Erythroblast (primary cell): ENCODE data around the gene CD82.

Source experiments
- DNase-seq, 2 experiments: peaks; one replicate each; lab custom pipeline; 2025; lab: John Stamatoyannopoulos, UW
- GATA1 ChIP-seq: IDR thresholded peaks from 2 replicates; pipeline ENCODE4 v1.6.1; 2011; ENCODE audit warnings: low read depth, mild to moderate bottlenecking, control low read depth, low read length, moderate library complexity
- POLR2A ChIP-seq: IDR thresholded peaks from 2 replicates; pipeline ENCODE4 v1.6.1; 2011; ENCODE audit warnings: mild to moderate bottlenecking, low read length

CD82 gene

GRCh38 chr11:44613153-44613552, 47.7 kb downstream of the CD82 start:
- DNase-seq, result peak; percentile 83
- TF ChIP-seq POLR2A (no peak), GATA1 (no peak)

- TF ChIP-seq GATA1, result no peak
- TF ChIP-seq POLR2A, result no peak
Observed at GRCh38 chr11:44614281-44614775, 48.9 kb downstream of the CD82 start.

DNA sequence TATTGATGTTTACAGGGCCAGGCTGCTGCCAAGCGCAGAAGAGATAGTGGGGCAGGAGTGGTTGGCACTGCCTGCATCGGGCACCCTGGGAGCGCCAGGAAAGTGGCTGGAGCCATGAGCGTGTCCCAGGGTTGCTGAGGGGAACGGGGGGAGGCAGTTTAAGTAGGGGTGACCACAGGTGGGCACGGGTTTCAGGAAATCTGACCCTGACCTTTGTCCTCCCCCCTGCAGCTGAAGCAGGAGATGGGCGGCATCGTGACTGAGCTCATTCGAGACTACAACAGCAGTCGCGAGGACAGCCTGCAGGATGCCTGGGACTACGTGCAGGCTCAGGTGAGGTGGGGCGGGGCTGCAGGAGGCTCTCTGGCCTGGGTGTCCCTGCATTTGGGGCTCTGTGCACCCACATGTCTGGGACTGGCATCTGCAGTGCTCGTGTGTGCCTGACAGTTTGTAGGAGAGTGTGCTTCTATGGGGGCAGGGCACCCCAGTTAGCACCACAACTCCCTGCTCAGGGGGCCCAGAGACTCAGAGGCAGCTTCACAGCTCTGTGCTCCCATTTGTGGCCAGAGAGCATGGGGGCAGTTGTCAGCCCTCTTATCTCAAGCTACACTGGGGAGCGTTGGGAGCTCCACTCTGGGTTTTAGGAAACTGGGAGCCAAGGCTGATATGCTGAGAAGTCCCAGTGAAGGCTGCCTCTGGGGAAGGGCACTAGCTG, 49.7 kb downstream of the CD82 start:
- no peak for TF ChIP-seq GATA1
- no peak for TF ChIP-seq POLR2A
- peak; percentile 23 to 24 for DNase-seq

More at GRCh38 chr11:44614281-44614775, 48.9 kb downstream of the CD82 start:
- DNase-seq, result peak; percentile 68 to 77

- TF ChIP-seq GATA1, result no peak
- TF ChIP-seq POLR2A, result no peak
- no peak for DNase-seq
Observed at GRCh38 chr11:44615913-44616791, 50.7 kb downstream of the CD82 start.

DNA sequence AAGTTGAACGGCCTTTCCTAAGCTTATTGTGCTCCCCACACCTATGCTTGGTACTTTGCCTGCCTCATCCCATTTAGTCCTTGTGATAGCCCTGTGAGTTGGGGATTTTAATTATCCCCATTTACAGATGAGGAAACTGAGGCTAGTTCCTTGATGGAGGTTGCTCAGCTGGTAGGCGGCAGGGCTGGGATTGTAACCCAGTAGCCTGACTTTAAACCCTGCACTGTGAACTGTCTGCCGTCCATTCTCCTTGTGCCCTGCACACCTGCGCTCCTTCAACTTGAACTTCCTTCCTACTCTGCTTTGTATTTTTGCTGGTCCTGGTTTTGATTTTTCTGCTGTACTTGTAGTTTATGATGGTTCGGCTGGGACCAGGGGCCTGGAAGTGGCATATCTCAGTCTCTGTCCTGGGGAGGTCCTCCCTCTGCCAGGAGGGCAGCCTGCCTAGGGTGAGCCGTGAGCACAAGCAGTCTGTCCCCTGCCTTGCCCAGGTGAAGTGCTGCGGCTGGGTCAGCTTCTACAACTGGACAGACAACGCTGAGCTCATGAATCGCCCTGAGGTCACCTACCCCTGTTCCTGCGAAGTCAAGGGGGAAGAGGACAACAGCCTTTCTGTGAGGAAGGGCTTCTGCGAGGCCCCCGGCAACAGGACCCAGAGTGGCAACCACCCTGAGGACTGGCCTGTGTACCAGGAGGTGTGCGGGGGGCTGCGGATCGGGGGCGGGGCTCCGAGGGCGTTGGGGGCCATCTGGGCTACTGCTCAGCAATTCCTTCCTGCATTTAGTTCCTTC, 52.4 kb downstream of the CD82 start:
- TF ChIP-seq GATA1, result no peak
- TF ChIP-seq POLR2A, result no peak
- DNase-seq, result no peak

- TF ChIP-seq POLR2A, result no peak
- no peak for TF ChIP-seq GATA1
- no peak for DNase-seq
Observed at GRCh38 chr11:44618561-44619425, 53.3 kb downstream of the CD82 start.

GRCh38 chr11:44620328-44620725, 54.9 kb downstream of the CD82 start:
- DNase-seq, result no peak
- TF ChIP-seq POLR2A, result no peak

DNA sequence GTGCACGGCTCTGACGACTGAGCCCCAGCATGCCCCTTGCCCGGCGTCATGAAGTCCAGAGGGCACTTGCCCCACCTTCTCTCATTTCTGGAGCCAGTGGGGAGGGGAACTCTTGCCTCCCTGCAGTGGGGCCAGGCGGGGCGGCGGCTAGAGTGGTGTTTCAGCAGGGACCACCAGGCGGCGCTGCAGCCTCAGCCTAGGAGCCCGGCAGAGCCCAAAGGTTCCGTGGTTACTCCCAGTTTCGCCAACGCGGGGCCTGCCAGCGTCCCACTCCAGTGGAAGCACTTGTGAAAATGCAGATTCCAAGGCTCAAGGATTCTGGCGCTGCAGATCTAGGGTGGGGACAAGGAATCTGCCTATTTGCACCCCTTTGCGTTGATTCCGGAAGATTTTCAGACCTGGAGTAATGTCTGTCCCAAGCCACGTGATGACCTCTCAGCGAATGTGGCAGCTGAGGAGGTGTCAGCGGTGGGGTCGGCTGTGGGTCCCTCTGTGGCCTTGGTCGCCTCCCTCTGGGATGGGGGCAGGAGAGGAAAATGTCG, 55.7 kb downstream of the CD82 start:
- no peak for TF ChIP-seq POLR2A
- no peak for TF ChIP-seq GATA1
- peak; percentile 75 to 86 for DNase-seq

GRCh38 chr11:44621784-44622183, 56.3 kb downstream of the CD82 start:
- TF ChIP-seq GATA1 (no peak), POLR2A (no peak)
- DNase-seq, result no peak

- no peak for TF ChIP-seq GATA1
- TF ChIP-seq POLR2A, result no peak
- DNase-seq, result no peak
Observed at GRCh38 chr11:44622190-44622650, 56.8 kb downstream of the CD82 start.

GRCh38 chr11:44622721-44623258, 57.3 kb downstream of the CD82 start:
- TF ChIP-seq POLR2A (no peak), GATA1 (no peak)
- DNase-seq, result no peak

- no peak for TF ChIP-seq POLR2A
- no peak for TF ChIP-seq GATA1
- no peak for DNase-seq
Observed at GRCh38 chr11:44623341-44623730, 57.9 kb downstream of the CD82 start.
